Esophagus muscularis mucosa (tissue), 2 donors: Measurements from ENCODE around the gene OPN1SW.

Experiments
- EP300 ChIP-seq: sonication (generic); formaldehyde crosslinking; IDR thresholded peaks from one replicate; pipeline ENCODE4 v1.6.1; 2017; ENCODE audit warnings: antibody characterized with exemption
- POLR2A ChIP-seq: fragments of 450-650 bp; IDR thresholded peaks from one replicate; pipeline ENCODE4 v1.6.1; 2017; ENCODE audit warnings: antibody characterized with exemption, moderate library complexity, mild to moderate bottlenecking, low read depth

GRCh38 chr7:128801667-128802418 lies 26.2 kb upstream of the OPN1SW start:
- TF ChIP-seq POLR2A: no peak
- no peak for TF ChIP-seq EP300
